Measurements from ENCODE around the gene PLEKHA7. TPM values are rescaled to one million over a fixed set of nuclear protein-coding genes. Genes with fewer than 3 reads are reported as not detected.

PLEKHA7 gene
- total and polyA plus RNA-seq, 4 donors, result 13.3 to 31.8 (median 21.5) TPM

- Histone ChIP-seq H3K9me3 (ENCODE audit: control insufficient read depth in 4 of 4, insufficient read depth in 3 of 4, low read length in 3 of 4) (no peaks in the 10 kb centered on the region), H3K4me3 (no peak overlapping the region), H3K27ac (ENCODE audit: low read depth in 1 of 2, low read length in 1 of 2) (peak overlapping the region in 1 of 2 donors; percentile 58), H3K4me1 (ENCODE audit: control insufficient read depth in 5 of 5, insufficient read depth in 5 of 5, low read length in 5 of 5) (peaks cover 0 to 20% (median 6%) of the 10 kb centered on the region in 5 donors), H3K27me3 (ENCODE audit: control insufficient read depth in 3 of 3, insufficient read depth in 3 of 3, low read length in 2 of 3) (no peaks in the 10 kb centered on the region), H3K9ac (ENCODE audit: insufficient read depth in 1 of 2, low read length in 2 of 2) (no peak overlapping the region), H3K36me3 (ENCODE audit: control insufficient read depth in 4 of 4, insufficient read depth in 4 of 4, low read length in 4 of 4) (no peaks in the 10 kb centered on the region)
- ATAC-seq (ENCODE audit: insufficient read depth, low FRiP score) (peak; percentile 17), DNase-seq (peak in 1 of 3 donors; percentile 51)
- WGBS, 2 donors, result 38 to 51% methylated on average over 3 of the region's 3 CpGs
- TF ChIP-seq CTCF (IDR thresholded peaks at IDR 0.05; ENCODE audit: control extremely low read depth, extremely low read depth), result no peak
These were observed 131.0 kb downstream of the PLEKHA7 start for GRCh38 chr11:16883174-16883573.

- Histone ChIP-seq H3K27me3 (ENCODE audit: control insufficient read depth in 3 of 3, insufficient read depth in 3 of 3, low read length in 2 of 3) (no peaks in the 10 kb centered on the region), H3K4me3 (no peak overlapping the region), H3K9ac (ENCODE audit: insufficient read depth in 1 of 2, low read length in 2 of 2) (no peak overlapping the region), H3K9me3 (ENCODE audit: control insufficient read depth in 4 of 4, insufficient read depth in 3 of 4, low read length in 3 of 4) (no peaks in the 10 kb centered on the region), H3K27ac (ENCODE audit: low read depth in 1 of 2, low read length in 1 of 2) (peak overlapping the region in 1 of 2 donors; percentile 37), H3K36me3 (ENCODE audit: control insufficient read depth in 4 of 4, insufficient read depth in 4 of 4, low read length in 4 of 4) (no peaks in the 10 kb centered on the region), H3K4me1 (ENCODE audit: control insufficient read depth in 5 of 5, insufficient read depth in 5 of 5, low read length in 5 of 5) (peaks cover 0 to 25% (median 6%) of the 10 kb centered on the region in 5 donors)
- 58 to 87% methylated on average over 3 of the region's 3 CpGs for WGBS, 2 donors
- DNase-seq (peak in 1 of 3 donors; percentile 42), ATAC-seq (ENCODE audit: insufficient read depth, low FRiP score) (no peak)
- TF ChIP-seq CTCF (IDR thresholded peaks at IDR 0.05; ENCODE audit: control extremely low read depth, extremely low read depth), result no peak
These were observed 132.4 kb downstream of the PLEKHA7 start for GRCh38 chr11:16881766-16882165.

GRCh38 chr11:16881074-16881709, 133.0 kb downstream of the PLEKHA7 start:
- Histone ChIP-seq H3K27me3 (ENCODE audit: control insufficient read depth in 3 of 3, insufficient read depth in 3 of 3, low read length in 2 of 3) (no peaks in the 10 kb centered on the region), H3K9me3 (ENCODE audit: control insufficient read depth in 4 of 4, insufficient read depth in 3 of 4, low read length in 3 of 4) (no peaks in the 10 kb centered on the region), H3K4me3 (no peak overlapping the region), H3K4me1 (ENCODE audit: control insufficient read depth in 5 of 5, insufficient read depth in 5 of 5, low read length in 5 of 5) (peaks cover 0 to 25% (median 6%) of the 10 kb centered on the region in 5 donors), H3K27ac (ENCODE audit: low read depth in 1 of 2, low read length in 1 of 2) (peak overlapping the region in 1 of 2 donors; percentile 80), H3K36me3 (ENCODE audit: control insufficient read depth in 4 of 4, insufficient read depth in 4 of 4, low read length in 4 of 4) (no peaks in the 10 kb centered on the region), H3K9ac (ENCODE audit: insufficient read depth in 1 of 2, low read length in 2 of 2) (no peak overlapping the region)
- no peak for TF ChIP-seq CTCF (IDR thresholded peaks at IDR 0.05; ENCODE audit: control extremely low read depth, extremely low read depth)
- 51 to 78% methylated on average over 8 of the region's 8 CpGs for WGBS, 2 donors
- ATAC-seq (ENCODE audit: insufficient read depth, low FRiP score) (peak; percentile 85), DNase-seq (peak in 2 of 3 donors; percentile 33 to 46)

Data from lung (tissue), 12 donors.